ENCODE results near the gene TAGAP. TPM values are rescaled to one million over a fixed set of nuclear protein-coding genes. Genes with fewer than 3 reads are reported as not detected.

The TAGAP gene
- total and polyA plus RNA-seq, 9 of the 15 experiments (the other 6 are each of a cell fraction or from before 2014, with no cell fraction given), result 0.07 TPM; not detected in 8

DNA sequence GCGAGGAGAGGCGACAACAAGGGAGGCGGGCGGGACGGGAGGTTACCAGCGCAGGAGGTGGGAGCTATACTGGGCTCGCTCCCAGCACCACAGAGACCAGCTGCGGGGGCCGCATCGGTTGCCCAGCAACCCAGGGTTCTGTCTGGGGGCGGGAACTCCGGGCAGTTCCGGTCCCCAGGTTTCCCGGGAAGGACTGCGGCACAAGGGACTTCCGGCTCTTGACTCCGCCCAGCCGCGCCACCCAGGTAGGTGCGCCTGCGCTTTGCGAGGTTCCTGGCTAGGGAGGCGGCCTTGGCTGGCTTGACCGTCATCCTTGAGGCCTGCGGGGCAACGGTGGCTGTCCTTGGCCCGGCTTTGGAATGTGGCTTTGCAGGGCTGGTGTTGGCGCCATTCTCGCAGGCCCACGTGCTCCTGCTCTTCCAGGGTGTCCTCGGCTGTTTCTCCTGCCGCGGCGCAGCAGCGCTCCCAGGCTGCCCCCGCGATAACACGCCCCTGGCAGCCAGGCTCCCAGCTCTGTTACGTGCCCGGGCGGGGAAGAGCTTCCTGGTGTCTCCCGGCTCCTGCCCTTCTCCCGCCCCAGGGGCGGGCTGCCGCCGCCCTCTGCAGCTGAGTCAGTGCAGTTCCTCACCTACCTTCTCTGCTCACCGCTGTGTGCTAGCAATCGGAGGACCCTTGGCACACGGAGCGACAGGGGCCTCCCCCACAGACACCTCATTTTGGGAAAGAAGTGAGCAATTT is 45.0 kb downstream of the TAGAP start, which contains the start of gene RSPH3 (continued):
- TF ChIP-seq PHF8 (IDR thresholded peaks at IDR 0.05; ENCODE audit: borderline replicate concordance, low read length) (peak; percentile 98), FOXJ3 (CRISPR knock-in tag; IDR thresholded peaks at IDR 0.05) (no peak), THRA (IDR thresholded peaks at IDR 0.05) (no peak), MAZ (CRISPR knock-in tag; conservative IDR thresholded peaks at IDR 0.05 in 1 of 2, IDR thresholded peaks at IDR 0.05 in 1 of 2) (peak; percentile 84 to 94), ATF3 (IDR thresholded peaks at IDR 0.05) (peak; percentile 48; the same call in 1 of the 2 replicates), ATF3 (CRISPR knock-in tag; conservative IDR thresholded peaks at IDR 0.05) (no peak), CSDE1 (IDR thresholded peaks at IDR 0.05) (peak in 1 of 2 experiments; percentile 68; a peak in 2 of 4 replicates), BRD9 (IDR thresholded peaks at IDR 0.05; ENCODE audit: low read depth, partially characterized antibody) (peak; percentile 82), RBBP5 (IDR thresholded peaks at IDR 0.05; ENCODE audit: borderline replicate concordance, insufficient read depth, low read length, poor library complexity, severe bottlenecking) (peak; percentile 90), ETV5 (CRISPR knock-in tag; IDR thresholded peaks at IDR 0.05; ENCODE audit: low read depth) (peak; percentile 71)
- TF ChIP-seq, protein P1, sequence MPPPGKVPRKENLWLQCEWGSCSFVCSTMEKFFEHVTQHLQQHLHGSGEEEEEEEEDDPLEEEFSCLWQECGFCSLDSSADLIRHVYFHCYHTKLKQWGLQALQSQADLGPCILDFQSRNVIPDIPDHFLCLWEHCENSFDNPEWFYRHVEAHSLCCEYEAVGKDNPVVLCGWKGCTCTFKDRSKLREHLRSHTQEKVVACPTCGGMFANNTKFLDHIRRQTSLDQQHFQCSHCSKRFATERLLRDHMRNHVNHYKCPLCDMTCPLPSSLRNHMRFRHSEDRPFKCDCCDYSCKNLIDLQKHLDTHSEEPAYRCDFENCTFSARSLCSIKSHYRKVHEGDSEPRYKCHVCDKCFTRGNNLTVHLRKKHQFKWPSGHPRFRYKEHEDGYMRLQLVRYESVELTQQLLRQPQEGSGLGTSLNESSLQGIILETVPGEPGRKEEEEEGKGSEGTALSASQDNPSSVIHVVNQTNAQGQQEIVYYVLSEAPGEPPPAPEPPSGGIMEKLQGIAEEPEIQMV (tag; conservative IDR thresholded peaks at IDR 0.05; ENCODE audit: low read depth), result no peak
- TF ChIP-seq, protein P2, sequence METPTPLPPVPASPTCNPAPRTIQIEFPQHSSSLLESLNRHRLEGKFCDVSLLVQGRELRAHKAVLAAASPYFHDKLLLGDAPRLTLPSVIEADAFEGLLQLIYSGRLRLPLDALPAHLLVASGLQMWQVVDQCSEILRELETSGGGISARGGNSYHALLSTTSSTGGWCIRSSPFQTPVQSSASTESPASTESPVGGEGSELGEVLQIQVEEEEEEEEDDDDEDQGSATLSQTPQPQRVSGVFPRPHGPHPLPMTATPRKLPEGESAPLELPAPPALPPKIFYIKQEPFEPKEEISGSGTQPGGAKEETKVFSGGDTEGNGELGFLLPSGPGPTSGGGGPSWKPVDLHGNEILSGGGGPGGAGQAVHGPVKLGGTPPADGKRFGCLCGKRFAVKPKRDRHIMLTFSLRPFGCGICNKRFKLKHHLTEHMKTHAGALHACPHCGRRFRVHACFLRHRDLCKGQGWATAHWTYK (CRISPR knock-in tag; IDR thresholded peaks at IDR 0.05), result peak; percentile 86
- TF ChIP-seq, protein P3, sequence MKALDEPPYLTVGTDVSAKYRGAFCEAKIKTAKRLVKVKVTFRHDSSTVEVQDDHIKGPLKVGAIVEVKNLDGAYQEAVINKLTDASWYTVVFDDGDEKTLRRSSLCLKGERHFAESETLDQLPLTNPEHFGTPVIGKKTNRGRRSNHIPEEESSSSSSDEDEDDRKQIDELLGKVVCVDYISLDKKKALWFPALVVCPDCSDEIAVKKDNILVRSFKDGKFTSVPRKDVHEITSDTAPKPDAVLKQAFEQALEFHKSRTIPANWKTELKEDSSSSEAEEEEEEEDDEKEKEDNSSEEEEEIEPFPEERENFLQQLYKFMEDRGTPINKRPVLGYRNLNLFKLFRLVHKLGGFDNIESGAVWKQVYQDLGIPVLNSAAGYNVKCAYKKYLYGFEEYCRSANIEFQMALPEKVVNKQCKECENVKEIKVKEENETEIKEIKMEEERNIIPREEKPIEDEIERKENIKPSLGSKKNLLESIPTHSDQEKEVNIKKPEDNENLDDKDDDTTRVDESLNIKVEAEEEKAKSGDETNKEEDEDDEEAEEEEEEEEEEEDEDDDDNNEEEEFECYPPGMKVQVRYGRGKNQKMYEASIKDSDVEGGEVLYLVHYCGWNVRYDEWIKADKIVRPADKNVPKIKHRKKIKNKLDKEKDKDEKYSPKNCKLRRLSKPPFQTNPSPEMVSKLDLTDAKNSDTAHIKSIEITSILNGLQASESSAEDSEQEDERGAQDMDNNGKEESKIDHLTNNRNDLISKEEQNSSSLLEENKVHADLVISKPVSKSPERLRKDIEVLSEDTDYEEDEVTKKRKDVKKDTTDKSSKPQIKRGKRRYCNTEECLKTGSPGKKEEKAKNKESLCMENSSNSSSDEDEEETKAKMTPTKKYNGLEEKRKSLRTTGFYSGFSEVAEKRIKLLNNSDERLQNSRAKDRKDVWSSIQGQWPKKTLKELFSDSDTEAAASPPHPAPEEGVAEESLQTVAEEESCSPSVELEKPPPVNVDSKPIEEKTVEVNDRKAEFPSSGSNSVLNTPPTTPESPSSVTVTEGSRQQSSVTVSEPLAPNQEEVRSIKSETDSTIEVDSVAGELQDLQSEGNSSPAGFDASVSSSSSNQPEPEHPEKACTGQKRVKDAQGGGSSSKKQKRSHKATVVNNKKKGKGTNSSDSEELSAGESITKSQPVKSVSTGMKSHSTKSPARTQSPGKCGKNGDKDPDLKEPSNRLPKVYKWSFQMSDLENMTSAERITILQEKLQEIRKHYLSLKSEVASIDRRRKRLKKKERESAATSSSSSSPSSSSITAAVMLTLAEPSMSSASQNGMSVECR (CRISPR knock-in tag; IDR thresholded peaks at IDR 0.05), result peak; percentile 98
- TF ChIP-seq, protein P4, sequence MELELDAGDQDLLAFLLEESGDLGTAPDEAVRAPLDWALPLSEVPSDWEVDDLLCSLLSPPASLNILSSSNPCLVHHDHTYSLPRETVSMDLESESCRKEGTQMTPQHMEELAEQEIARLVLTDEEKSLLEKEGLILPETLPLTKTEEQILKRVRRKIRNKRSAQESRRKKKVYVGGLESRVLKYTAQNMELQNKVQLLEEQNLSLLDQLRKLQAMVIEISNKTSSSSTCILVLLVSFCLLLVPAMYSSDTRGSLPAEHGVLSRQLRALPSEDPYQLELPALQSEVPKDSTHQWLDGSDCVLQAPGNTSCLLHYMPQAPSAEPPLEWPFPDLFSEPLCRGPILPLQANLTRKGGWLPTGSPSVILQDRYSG (tag; conservative IDR thresholded peaks at IDR 0.05; ENCODE audit: low read depth), result peak; percentile 42; the same call in 1 of the 2 replicates
